ENCODE results near the gene RYR3.

RYR3 gene

GRCh38 chr15:33454346-33454745, 143.6 kb downstream of the RYR3 start:
- DNase-seq: no peak

GRCh38 chr15:33454996-33455395, 144.2 kb downstream of the RYR3 start:
- DNase-seq: no peak

GRCh38 chr15:33458421-33458820, 147.7 kb downstream of the RYR3 start:
- DNase-seq: no peak

- no peak for DNase-seq
Measured at GRCh38 chr15:33460166-33460805, 149.5 kb downstream of the RYR3 start.

- DNase-seq: no peak
Measured at GRCh38 chr15:33461671-33462070, 150.9 kb downstream of the RYR3 start.

GRCh38 chr15:33467146-33467815, 156.5 kb downstream of the RYR3 start:
- no peak for DNase-seq

GRCh38 chr15:33467816-33468163, 157.0 kb downstream of the RYR3 start:
- DNase-seq: no peak

- no peak for DNase-seq
Measured at GRCh38 chr15:33468740-33469139, 158.0 kb downstream of the RYR3 start.

- DNase-seq: no peak
Measured at GRCh38 chr15:33473005-33473404, 162.2 kb downstream of the RYR3 start.

GRCh38 chr15:33473714-33474113, 162.9 kb downstream of the RYR3 start:
- DNase-seq: no peak

GRCh38 chr15:33476076-33476475, 165.3 kb downstream of the RYR3 start:
- no peak for DNase-seq

GRCh38 chr15:33476908-33477307, 166.1 kb downstream of the RYR3 start:
- DNase-seq: no peak

GRCh38 chr15:33489335-33489734, 178.6 kb downstream of the RYR3 start:
- no peak for DNase-seq

- no peak for DNase-seq
Measured at GRCh38 chr15:33490703-33491102, 179.9 kb downstream of the RYR3 start.

- DNase-seq: no peak
Measured at GRCh38 chr15:33492434-33493052, 181.8 kb downstream of the RYR3 start.

GRCh38 chr15:33494306-33494705, 183.5 kb downstream of the RYR3 start:
- DNase-seq: no peak

GRCh38 chr15:33500432-33501195, 189.8 kb downstream of the RYR3 start:
- DNase-seq: no peak

- DNase-seq: no peak
Measured at GRCh38 chr15:33503681-33504080, 192.9 kb downstream of the RYR3 start.

- no peak for DNase-seq
Measured at GRCh38 chr15:33506781-33507296, 196.1 kb downstream of the RYR3 start.

GRCh38 chr15:33508703-33509102, 197.9 kb downstream of the RYR3 start:
- DNase-seq: no peak

- DNase-seq: no peak
Measured at GRCh38 chr15:33515121-33515520, 204.4 kb downstream of the RYR3 start.

GRCh38 chr15:33516563-33516962, 205.8 kb downstream of the RYR3 start:
- DNase-seq: no peak

- no peak for DNase-seq
Measured at GRCh38 chr15:33517944-33518343, 207.2 kb downstream of the RYR3 start.

- no peak for DNase-seq
Measured at GRCh38 chr15:33518421-33518820, 207.7 kb downstream of the RYR3 start.
